Right renal pelvis (tissue), 4 donors: ENCODE results near the gene FCF1. TPM values are rescaled to one million over a fixed set of nuclear protein-coding genes. Genes with fewer than 3 reads are reported as not detected.

Experiments
- DNase-seq, 4 donors: peaks; one replicate each; pipeline ENCODE4 v3.0.0-alpha.2; 2013; ENCODE audit warnings: low read depth in 4 of 4, low spot score in 3 of 4, missing footprints in 1 of 4
- polyA plus RNA-seq, 4 donors: library from polyadenylated mRNA; unstranded; fragments of 120-200 nt; gene quantifications; one replicate each; pipeline ENCODE4 v1.2.1, GENCODE V29; 2013; ENCODE audit not compliant: insufficient read length in 4 of 4

Gene FCF1
- polyA plus RNA-seq: 10 to 100 TPM; 52.9 to 65.3 (median 62.8) TPM

- DNase-seq: peak; percentile 85 to 89 (median 86)
Observed at GRCh38 chr14:74712499-74713394, at the start of gene FCF1, which contains the start of gene AREL1. TSS of gene FCF1 (plus strand) at chr14:74713144. CDS start at chr14:74713198, 54 bp downstream. TSS of gene AREL1 (minus strand) at chr14:74713080. CDS start at chr14:74685615, 27,465 bp downstream.

- DNase-seq: no peak
Observed at GRCh38 chr14:74663884-74664283, 49.1 kb upstream of the FCF1 start.

- DNase-seq: no peak
Observed at GRCh38 chr14:74664717-74665116, 48.2 kb upstream of the FCF1 start.

- DNase-seq: no peak
Observed at GRCh38 chr14:74667758-74668157, 45.2 kb upstream of the FCF1 start.

- no peak for DNase-seq
Observed at GRCh38 chr14:74669256-74669655, 43.7 kb upstream of the FCF1 start.

GRCh38 chr14:74669846-74670245 is 43.1 kb upstream of the FCF1 start:
- DNase-seq: no peak

- DNase-seq: no peak
Observed at GRCh38 chr14:74670726-74671411, 42.1 kb upstream of the FCF1 start.

- DNase-seq: no peak
Observed at GRCh38 chr14:74671789-74672188, 41.2 kb upstream of the FCF1 start.

- no peak for DNase-seq
Observed at GRCh38 chr14:74673768-74674167, 39.2 kb upstream of the FCF1 start.

- DNase-seq: no peak
Observed at GRCh38 chr14:74675219-74675618, 37.7 kb upstream of the FCF1 start.

- DNase-seq: no peak
Observed at GRCh38 chr14:74682169-74682952, 30.6 kb upstream of the FCF1 start.

- no peak for DNase-seq
Observed at GRCh38 chr14:74683406-74683805, 29.5 kb upstream of the FCF1 start.

GRCh38 chr14:74684434-74684833 is 28.5 kb upstream of the FCF1 start:
- DNase-seq: no peak

- DNase-seq: no peak
Observed at GRCh38 chr14:74685056-74685455, 27.9 kb upstream of the FCF1 start.

- no peak for DNase-seq
Observed at GRCh38 chr14:74685921-74686678, 26.8 kb upstream of the FCF1 start.

GRCh38 chr14:74691456-74691855 is 21.5 kb upstream of the FCF1 start:
- DNase-seq: no peak

GRCh38 chr14:74693191-74693590 is 19.8 kb upstream of the FCF1 start:
- DNase-seq: no peak

- no peak for DNase-seq
Observed at GRCh38 chr14:74695406-74695805, 17.5 kb upstream of the FCF1 start.

- no peak for DNase-seq
Observed at GRCh38 chr14:74697011-74697410, 15.9 kb upstream of the FCF1 start.

- no peak for DNase-seq
Observed at GRCh38 chr14:74697543-74697942, 15.4 kb upstream of the FCF1 start.
